Neural progenitor cell (in vitro differentiated cells): ENCODE results near the gene STIM1. TPM values are rescaled to one million over a fixed set of nuclear protein-coding genes. Genes with fewer than 3 reads are reported as not detected.

ENCODE experiments used
- DNase-seq: peaks from one replicate; pipeline ENCODE4 v3.0.0-alpha.2; 2016; ENCODE audit warnings: low spot score
- H2AFZ ChIP-seq: fragments of 200-600 bp; sonication (generic); replicated peaks from 2 replicates; pipeline ENCODE4 v1.6.1; 2016; ENCODE audit warnings: antibody characterized with exemption
- H3F3A ChIP-seq: fragments of 200-600 bp; sonication (generic); 2 replicates; pipeline ENCODE4 v1.6.1; 2016; ENCODE audit warnings: antibody characterized with exemption, low read depth
- H3K27ac ChIP-seq: fragments of 200-600 bp; sonication (generic); 2 replicates; pipeline ENCODE4 v1.5.1; 2016; ENCODE audit warnings: mild to moderate bottlenecking
- H3K27me3 ChIP-seq: fragments of 200-600 bp; sonication (generic); 2 replicates; pipeline ENCODE4 v1.6.1; 2016; ENCODE audit warnings: mild to moderate bottlenecking, moderate library complexity
- H3K36me3 ChIP-seq: fragments of 200-600 bp; sonication (generic); 2 replicates; pipeline ENCODE4 v1.5.1; 2016
- H3K4me1 ChIP-seq: fragments of 200-600 bp; sonication (generic); 2 replicates; pipeline ENCODE4 v1.6.1; 2016; ENCODE audit warnings: mixed run types
- H3K4me2 ChIP-seq: fragments of 200-600 bp; sonication (generic); 2 replicates; pipeline ENCODE4 v1.6.1; 2016
- H3K4me3 ChIP-seq: fragments of 200-600 bp; sonication (generic); 2 replicates; pipeline ENCODE4 v1.5.1; 2016
- H3K79me2 ChIP-seq: fragments of 200-600 bp; sonication (generic); 2 replicates; pipeline ENCODE4 v1.6.1; 2016; ENCODE audit warnings: low read depth
- H3K9ac ChIP-seq: fragments of 200-600 bp; sonication (generic); 2 replicates; pipeline ENCODE4 v1.6.1; 2016
- H3K9me3 ChIP-seq: fragments of 200-600 bp; sonication (generic); 2 replicates; pipeline ENCODE4 v1.5.1; 2016; ENCODE audit warnings: low read depth
- H4K20me1 ChIP-seq: fragments of 200-600 bp; sonication (generic); 2 replicates; pipeline ENCODE4 v1.6.1; 2016; ENCODE audit warnings: low read depth
- H3K27ac Mint-ChIP-seq: 3 replicates; pipeline ENCODE4 v1.8.0; 2021; ENCODE audit warnings: mixed read lengths
- H3K27me3 Mint-ChIP-seq: 2 replicates; pipeline ENCODE4 v1.8.0; 2022; ENCODE audit warnings: low read depth, mild to moderate bottlenecking, inconsistent platforms, moderate library complexity, mixed read lengths; ENCODE audit not compliant: insufficient read depth
- H3K36me3 Mint-ChIP-seq: 3 replicates; pipeline ENCODE4 v1.8.0; 2021; ENCODE audit warnings: mixed read lengths
- H3K4me1 Mint-ChIP-seq: 3 replicates; pipeline ENCODE4 v1.8.0; 2021; ENCODE audit warnings: mixed read lengths
- H3K4me3 Mint-ChIP-seq: 3 replicates; pipeline ENCODE4 v1.8.0; 2021; ENCODE audit warnings: mild to moderate bottlenecking, moderate library complexity, mixed read lengths
- H3K9me3 Mint-ChIP-seq: 3 replicates; pipeline ENCODE4 v1.8.0; 2020; ENCODE audit warnings: mixed read lengths
- CTCF ChIP-seq: fragments of 200-600 bp; sonication (generic); IDR thresholded peaks from 2 replicates; pipeline ENCODE4 v1.5.1; 2017; ENCODE audit warnings: antibody characterized with exemption, mild to moderate bottlenecking
- EZH2 ChIP-seq: fragments of 200-600 bp; sonication (generic); IDR thresholded peaks from 2 replicates; pipeline ENCODE4 v1.6.1; 2017; ENCODE audit warnings: antibody characterized with exemption, mild to moderate bottlenecking, moderate library complexity
- EZH2phosphoT487 ChIP-seq: fragments of 200-600 bp; sonication (generic); IDR thresholded peaks from 2 replicates; pipeline ENCODE4 v1.6.1; 2017; ENCODE audit warnings: antibody characterized with exemption
- total RNA-seq: library from RNA; depleted of rRNA; stranded (reverse); fragments of >200 nt; gene quantifications from 2 replicates; pipeline ENCODE4 v1.2.3, GENCODE V29; 2015; ENCODE audit warnings: low replicate concordance

The STIM1 gene
- total RNA-seq, 1 donor from 2014 or later = 18.9 TPM

- peaks cover 37% of the 10 kb centered on the region for H3K4me1 Mint-ChIP-seq
- H4K20me1 ChIP-seq = peaks cover 46% of the 10 kb centered on the region
- H3K9me3 ChIP-seq = no peaks in the 10 kb centered on the region
- peaks cover 4% of the 10 kb centered on the region for H3K27me3 Mint-ChIP-seq
- H3K4me1 ChIP-seq = peaks cover 33% of the 10 kb centered on the region
- peaks cover 22% of the 10 kb centered on the region for H3K36me3 Mint-ChIP-seq
- peaks cover 82% of the 10 kb centered on the region for H3K79me2 ChIP-seq
- H3K36me3 ChIP-seq = peaks cover 4% of the 10 kb centered on the region
- H3K9me3 Mint-ChIP-seq = no peaks in the 10 kb centered on the region
- H3F3A ChIP-seq = peaks cover 14% of the 10 kb centered on the region
- H3K4me3 Mint-ChIP-seq = no peak overlapping the region
- H2AFZ ChIP-seq = no peak overlapping the region
- H3K27ac ChIP-seq = no peak overlapping the region
- H3K4me3 ChIP-seq = no peak overlapping the region
- no peak overlapping the region for H3K9ac ChIP-seq
- TF ChIP-seq EZH2phosphoT487 (no peak), EZH2 (no peak), CTCF (no peak)
- no peak overlapping the region for H3K27ac Mint-ChIP-seq
- H3K27me3 ChIP-seq = no peaks in the 10 kb centered on the region
- H3K4me2 ChIP-seq = peak overlapping the region; percentile 92
- DNase-seq = no peak
These were observed 242.7 kb downstream of the STIM1 start for GRCh38 chr11:4098026-4098621.

- TF ChIP-seq EZH2 = no peak
- TF ChIP-seq CTCF = no peak
- no peak for TF ChIP-seq EZH2phosphoT487
- no peak for DNase-seq
- H3K27ac ChIP-seq = no peak overlapping the region
- H3K4me3 ChIP-seq = no peak overlapping the region
- no peak overlapping the region for H3K9ac ChIP-seq
- H3K9me3 Mint-ChIP-seq = no peaks in the 10 kb centered on the region
- no peak overlapping the region for H2AFZ ChIP-seq
- no peaks in the 10 kb centered on the region for H3K27me3 ChIP-seq
- peaks cover 46% of the 10 kb centered on the region for H4K20me1 ChIP-seq
- peaks cover 31% of the 10 kb centered on the region for H3K36me3 Mint-ChIP-seq
- H3K4me2 ChIP-seq = no peak overlapping the region
- H3F3A ChIP-seq = no peaks in the 10 kb centered on the region
- peaks cover 18% of the 10 kb centered on the region for H3K36me3 ChIP-seq
- H3K9me3 ChIP-seq = no peaks in the 10 kb centered on the region
- H3K79me2 ChIP-seq = peaks cover 81% of the 10 kb centered on the region
- H3K27me3 Mint-ChIP-seq = peaks cover 4% of the 10 kb centered on the region
- peaks cover 11% of the 10 kb centered on the region for H3K4me1 Mint-ChIP-seq
- H3K4me3 Mint-ChIP-seq = no peak overlapping the region
- peaks cover 15% of the 10 kb centered on the region for H3K4me1 ChIP-seq
- H3K27ac Mint-ChIP-seq = no peak overlapping the region
These were observed 247.2 kb downstream of the STIM1 start for GRCh38 chr11:4102711-4103110.

- Histone ChIP-seq H3K9ac (no peak overlapping the region), H3K79me2 (peaks cover 77% of the 10 kb centered on the region)
- H3K27ac Mint-ChIP-seq = no peak overlapping the region
These were observed 247.8 kb downstream of the STIM1 start for GRCh38 chr11:4103269-4103668.

More at GRCh38 chr11:4103269-4103668, 247.8 kb downstream of the STIM1 start:
- H3K9me3 ChIP-seq = no peaks in the 10 kb centered on the region
- H3K4me1 Mint-ChIP-seq = peaks cover 11% of the 10 kb centered on the region
- H2AFZ ChIP-seq = no peak overlapping the region
- peaks cover 12% of the 10 kb centered on the region for H3K4me1 ChIP-seq
- no peak for TF ChIP-seq EZH2phosphoT487
- no peak for TF ChIP-seq CTCF
- TF ChIP-seq EZH2 = no peak
- no peak overlapping the region for H3K4me2 ChIP-seq
- H4K20me1 ChIP-seq = peaks cover 42% of the 10 kb centered on the region
- H3K9me3 Mint-ChIP-seq = no peaks in the 10 kb centered on the region
- peaks cover 32% of the 10 kb centered on the region for H3K36me3 Mint-ChIP-seq
- peaks cover 22% of the 10 kb centered on the region for H3K36me3 ChIP-seq
- peaks cover 4% of the 10 kb centered on the region for H3K27me3 Mint-ChIP-seq
- no peak overlapping the region for H3K27ac ChIP-seq
- no peaks in the 10 kb centered on the region for H3F3A ChIP-seq
- no peak overlapping the region for H3K4me3 ChIP-seq
- no peak overlapping the region for H3K4me3 Mint-ChIP-seq
- H3K27me3 ChIP-seq = no peaks in the 10 kb centered on the region
- DNase-seq = no peak
